GM18909 (cell line): ENCODE data around the gene ZFP42.
"Not testable (repeated sequence)": the region's sequence is repeated elsewhere in the genome, so short reads cannot be mapped to it uniquely, and the experiment has no call there.

Source experiments
- ATAC-seq: cut with Tn5 transposase; IDR thresholded peaks from one replicate; pipeline ENCODE4 v1.9.1; 2021; ENCODE audit warnings: mild to moderate bottlenecking; ENCODE audit not compliant: unreplicated experiment, poor library complexity

Gene ZFP42

DNA sequence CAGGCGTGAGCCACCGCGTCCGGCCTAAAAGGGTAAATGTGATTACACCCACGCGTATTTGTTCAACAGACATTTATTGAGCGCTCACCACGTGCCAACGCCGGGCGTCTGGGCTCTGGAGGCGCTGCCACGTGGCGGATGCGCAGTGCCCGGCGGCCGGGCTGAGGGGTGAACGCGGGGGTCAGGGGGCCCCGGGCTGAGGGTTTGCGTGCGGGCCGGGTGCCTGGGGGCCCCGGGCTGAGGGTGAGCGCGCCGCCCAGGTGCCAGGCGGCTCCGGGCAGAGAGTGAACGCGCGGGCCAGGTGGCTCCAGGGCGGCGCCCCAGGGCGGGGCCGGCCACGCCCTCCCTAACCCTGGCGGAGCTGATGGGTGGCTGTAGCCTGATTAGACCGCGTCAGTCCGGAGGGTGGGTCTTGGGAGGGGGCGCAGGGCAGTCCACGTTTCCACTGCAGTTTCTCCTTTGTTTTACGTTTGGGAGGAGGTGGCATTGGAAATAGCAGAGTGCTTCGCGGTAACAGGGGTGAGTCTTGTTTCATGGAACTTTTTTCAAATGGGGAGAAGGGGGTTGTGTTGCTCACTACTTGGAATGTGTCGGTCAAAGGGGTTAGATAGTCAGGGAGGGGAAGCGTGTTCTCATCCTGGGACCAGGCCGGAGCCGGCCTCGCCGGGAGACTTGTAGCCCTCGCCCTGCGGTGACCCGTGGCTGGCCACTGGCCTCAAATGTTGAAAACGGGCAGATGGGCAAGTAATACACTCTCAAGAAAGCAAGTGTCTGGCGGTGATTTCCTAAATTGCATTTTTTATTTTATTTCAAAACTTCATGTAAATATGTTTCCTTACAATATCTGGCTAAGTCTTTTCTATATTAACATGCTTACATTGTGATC is at the start of gene ZFP42:
Gene ZFP42 (plus strand): TSS at position 450 of the 886 bp plus-strand sequence. CDS start 7,037 bp downstream, outside the sequence.
- no peak for ATAC-seq

DNA sequence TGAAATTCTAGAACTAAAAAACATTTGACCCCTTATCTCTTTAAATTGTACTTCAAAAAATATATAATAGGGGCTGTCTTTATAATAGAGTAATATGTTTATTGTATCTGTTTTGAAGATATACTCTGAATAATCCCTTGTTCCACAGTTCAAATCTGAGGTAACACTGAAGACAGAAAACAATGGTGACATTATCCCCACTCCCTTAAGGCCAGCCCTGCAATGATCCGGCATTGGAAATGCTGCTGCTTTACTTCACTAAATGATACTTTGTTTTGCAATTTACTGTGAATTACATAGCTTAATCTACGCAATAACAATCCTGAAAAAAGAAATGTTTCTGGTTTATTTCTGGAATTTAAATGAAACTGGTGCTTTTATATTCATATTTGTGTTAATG is 34.4 kb upstream of the ZFP42 start:
- ATAC-seq: no peak

DNA sequence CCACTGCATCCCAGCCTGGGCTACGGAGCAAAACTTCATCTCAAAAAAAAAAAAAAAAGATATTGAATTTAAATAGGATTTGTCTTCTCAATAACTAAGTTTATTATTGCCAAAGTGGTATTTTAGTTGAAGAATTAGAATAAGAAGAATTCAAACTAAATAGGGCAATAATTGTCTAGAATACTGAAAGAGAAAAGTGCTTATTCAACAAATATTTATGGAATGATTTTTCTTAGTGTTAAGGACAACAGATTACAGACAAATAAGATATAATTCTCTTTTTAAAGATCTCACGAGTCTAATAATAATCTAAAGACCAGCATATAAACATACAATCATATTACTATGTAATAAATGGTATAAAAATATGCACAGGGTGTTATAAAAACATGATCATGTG is 33.6 kb upstream of the ZFP42 start:
- ATAC-seq: no peak

DNA sequence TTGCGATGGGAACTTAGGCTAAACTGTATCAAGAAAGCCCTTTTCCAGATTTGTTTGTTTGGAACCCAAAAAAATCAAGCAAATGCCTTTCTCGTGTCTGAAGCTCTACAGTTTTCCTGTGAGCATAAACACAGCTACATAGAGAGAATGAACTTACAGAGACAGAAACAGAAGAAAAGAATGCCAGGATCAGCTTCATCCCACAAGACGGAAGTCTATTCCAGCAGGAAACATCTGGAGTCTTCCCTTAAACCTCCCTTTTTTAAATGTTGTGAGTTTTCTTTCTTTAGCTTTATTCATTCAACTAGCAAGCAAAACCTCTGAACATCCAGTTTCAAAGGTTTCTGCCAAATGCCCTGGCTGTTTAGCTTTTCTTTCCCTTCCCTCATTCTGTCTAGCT is 32.6 kb upstream of the ZFP42 start:
- no peak for ATAC-seq

DNA sequence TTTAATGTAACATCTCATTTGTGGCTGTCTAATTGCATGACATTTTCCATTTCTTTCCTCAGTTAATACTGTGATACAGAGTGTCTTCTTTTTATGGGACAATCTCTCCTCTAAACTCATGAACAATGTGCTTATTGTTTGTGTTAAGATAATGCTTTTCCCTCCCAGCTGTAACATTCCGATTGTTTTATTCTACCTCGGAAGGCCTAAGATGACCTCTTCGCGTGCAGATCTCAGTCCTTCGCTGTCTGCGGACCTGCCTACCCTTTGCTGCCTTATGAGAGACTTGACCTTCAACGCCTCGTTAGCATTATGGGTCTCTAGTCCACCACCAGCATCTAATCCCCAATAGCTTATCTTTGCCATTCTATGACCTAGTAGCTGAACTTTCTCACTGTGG is 29.8 kb upstream of the ZFP42 start:
- ATAC-seq: no peak

DNA sequence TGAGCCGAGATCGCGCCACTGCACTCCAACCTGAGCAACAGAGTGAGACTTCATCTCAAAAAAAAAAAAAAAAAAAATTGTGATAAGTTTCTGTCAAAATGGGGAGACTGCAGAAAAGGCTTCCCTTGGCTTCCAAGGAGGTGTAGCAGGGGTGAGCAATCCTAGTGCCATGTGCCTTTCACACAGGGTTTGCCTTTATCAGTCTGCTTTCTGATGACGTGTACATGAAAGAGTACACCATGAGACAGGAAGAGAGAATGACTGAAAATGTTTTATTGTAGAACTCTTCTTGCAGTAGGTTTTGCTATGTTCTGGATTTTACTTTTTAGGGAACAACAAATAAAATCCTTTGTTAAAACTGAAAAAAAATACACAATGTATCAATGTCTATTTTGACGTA is 23.4 kb upstream of the ZFP42 start:
- ATAC-seq: no peak

DNA sequence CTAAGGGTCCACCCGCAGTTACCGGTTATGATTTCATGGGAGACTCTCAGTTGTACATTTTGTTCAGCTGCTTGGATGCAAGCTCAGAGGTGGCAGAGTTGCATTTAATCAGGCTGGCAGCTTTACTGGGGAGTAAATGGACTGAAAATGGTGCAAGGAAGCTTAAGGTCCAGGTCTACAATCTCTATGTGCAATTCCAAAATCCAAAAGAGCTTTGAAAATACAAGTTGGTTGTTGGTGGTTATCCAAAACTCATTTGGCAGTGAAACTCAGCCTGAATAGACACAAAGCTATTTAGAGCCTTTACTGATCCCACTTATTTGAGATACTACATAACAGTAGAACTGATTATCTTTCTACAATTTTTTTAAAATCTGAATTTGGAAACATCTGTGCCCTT is 11.8 kb upstream of the ZFP42 start:
- ATAC-seq: no peak

DNA sequence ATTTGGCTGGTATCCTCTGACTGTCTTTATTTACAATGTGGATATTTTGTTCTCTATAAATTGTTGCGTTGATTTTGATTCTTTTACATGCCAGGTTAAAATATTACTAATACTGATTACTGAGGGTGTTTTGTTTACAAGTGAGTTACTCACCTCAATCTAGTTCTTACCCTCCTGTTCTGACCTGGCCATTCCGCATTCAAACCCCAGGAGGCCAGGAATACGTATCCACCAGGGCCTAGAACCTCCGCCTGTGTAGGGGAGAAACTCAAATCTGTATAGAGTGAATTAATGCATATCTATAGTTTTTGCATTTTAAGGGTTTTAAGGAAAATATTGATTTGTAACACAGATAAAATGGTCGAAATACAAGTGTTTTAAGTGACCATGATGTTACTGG is 2.6 kb upstream of the ZFP42 start:
- no peak for ATAC-seq

DNA sequence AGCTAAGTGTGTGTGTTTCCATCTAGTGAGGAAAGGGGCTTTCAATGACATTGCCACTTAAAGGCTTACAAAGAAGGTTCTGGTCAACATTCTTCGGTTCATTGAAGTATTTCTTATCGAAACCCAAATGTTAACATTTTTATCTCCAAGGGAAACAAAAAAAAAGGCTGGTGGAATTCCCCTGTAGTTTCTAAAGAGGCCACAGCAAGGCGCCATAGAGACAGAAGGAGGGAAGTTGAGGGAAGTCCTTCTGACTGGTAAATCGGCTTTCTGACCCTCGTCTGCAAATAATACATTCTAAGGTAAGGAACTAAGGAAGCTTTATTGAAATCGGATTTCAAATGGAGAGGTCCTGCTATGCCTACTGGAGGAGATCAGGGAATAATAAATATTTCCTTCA is 1.7 kb upstream of the ZFP42 start:
- ATAC-seq: no peak

DNA sequence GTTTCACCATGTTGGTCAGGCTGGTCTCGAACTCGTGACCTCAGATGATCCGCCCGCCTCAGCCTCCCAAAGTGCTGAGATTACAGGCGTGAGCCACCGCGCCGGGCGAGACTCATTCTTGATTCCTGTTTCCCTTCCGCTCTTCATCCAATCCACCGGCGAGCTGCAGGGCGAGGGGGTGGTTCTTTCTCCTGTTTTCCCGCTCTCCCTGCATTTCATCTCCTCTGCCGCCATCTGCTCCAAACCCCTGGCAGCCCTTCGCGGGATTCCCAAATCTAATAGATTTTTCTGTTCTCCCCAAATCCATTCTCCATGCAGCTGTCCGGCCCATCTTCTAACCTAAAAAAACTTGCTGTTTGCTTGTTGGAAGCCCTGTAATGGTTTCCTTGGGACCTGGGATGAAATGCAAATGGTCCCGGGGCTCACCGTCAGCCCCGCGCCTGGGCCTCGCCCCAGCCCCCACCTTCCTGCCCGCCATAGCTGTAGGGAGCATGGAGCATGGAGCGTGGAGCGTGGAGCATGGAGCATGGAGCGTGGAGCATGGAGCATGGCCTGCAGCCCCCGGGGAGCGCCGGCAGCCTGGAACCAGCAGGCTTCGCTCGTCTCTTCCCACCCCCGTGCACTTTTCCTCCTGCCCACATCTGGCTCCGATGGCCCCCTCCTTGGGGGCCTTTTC is 1.1 kb downstream of the ZFP42 start:
- no peak for ATAC-seq

DNA sequence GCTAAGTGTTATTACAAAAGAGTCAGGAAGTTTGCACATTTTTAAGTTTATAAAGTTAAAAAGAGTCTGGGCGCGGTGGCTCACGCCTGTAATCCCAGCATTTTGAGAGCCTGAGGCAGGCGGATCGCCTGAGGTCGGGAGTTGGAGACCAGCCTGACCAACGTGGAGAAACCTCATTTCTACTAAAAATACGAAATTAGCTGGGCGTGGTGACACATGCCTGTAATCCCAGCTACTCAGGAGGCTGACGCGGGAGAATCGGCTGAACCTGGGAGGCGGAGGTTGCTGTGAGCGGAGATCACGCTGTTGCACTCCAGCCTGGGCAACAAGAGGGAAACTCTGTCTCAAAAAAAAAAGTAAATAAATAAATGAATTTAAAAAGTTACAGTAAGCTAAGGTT is 2.4 kb downstream of the ZFP42 start:
- ATAC-seq: not testable (repeated sequence)

DNA sequence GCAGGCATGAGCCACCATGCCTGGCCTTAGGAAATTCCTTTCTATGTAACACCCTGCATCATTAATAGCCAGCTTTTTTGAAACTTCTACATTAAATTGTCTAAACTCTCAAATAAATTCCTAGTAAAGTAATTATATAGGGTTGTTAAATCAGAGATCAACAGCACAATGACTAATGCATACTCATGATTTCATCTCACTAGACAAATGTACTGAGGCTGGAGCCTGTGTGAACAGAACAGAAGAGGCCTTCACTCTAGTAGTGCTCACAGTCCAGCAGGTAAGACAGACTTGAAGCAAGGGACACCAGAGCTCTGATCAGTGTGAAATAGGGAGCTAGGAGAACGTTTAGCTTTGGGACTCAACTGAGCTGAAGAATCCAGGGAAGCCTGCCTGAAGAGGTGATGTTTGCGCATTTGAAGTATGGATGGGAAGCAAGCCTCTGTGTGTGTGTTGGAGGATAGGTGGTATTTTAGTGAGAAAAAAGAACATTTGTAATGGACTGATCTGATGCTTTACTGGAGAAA is 3.9 kb downstream of the ZFP42 start:
- ATAC-seq: no peak

DNA sequence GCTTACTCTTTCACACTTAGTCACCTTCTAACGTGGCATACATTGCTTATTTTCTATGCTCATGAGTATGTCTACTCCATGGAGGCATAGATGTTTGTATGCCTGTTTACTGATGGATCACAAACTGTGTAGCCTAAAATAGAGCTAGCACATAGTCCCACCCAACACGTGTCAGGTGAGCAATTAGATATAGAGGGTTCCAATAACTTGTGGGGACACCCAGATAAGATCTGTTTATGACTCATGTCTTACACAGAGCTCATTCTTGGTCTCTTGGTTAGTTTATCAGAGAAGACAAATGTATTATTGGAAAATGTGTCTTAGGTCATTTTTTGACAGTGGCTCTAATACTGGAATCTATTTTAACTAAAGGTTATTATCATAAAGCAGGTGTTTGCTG is 6.8 kb downstream of the ZFP42 start:
- no peak for ATAC-seq

DNA sequence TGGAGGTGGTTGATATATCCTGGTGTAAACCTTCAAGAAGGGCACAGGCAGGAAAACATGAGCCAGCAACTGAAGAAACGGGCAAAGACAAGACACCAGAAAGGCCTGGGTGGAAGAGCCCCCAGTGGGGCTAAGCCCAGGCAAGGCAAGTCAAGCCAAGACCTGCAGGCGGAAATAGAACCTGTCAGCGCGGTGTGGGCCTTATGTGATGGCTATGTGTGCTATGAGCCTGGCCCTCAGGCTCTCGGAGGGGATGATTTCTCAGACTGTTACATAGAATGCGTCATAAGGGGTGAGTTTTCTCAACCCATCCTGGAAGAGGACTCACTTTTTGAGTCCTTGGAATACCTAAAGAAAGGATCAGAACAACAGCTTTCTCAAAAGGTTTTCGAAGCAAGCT is 7.2 kb downstream of the ZFP42 start:
- ATAC-seq: no peak

DNA sequence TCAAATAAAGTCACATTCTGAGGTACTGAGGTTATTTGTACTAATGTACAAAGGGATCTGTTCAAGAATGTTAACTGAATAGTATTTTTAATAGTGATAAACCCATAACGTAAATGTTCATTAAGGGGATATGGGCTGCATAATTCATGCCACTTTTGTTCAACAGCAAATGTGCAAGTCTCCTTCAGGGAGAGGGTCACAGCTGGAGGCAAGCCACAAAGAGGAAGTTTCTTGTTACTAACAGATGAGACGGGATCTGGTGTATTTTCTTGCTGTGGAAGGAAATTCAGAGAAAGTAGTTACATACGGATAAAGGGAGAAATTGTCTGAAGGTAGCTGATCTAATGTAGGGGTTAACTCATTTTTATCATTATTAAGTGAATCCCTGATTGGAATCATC is 10.0 kb downstream of the ZFP42 start:
- no peak for ATAC-seq

DNA sequence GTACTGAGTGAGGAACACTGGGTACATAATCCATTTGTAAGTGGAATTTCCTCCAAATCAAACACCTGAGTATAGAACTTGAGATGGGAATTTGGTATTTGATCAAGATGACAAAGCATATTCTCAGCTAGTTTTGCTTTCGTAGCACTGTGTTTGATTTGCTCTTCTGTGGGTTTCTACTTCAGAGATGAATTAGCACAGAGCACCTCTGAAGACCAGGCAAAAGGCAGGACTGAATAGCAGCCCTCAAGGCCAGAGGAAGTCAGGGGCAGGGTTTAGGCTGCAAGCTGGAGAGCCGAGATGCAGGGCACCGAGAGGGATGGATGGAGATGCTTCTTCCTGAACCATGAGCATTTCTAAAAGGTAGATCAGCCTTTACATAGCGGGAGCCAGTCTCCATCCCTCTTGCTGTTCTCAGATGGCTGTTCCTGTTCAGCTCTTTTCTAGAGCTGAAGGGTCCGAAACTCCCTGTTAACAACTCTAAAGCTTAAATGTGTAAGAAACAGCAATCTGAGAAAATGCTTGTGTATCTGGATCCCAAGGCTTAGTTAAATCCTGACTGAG is 10.8 kb downstream of the ZFP42 start:
- ATAC-seq: no peak

DNA sequence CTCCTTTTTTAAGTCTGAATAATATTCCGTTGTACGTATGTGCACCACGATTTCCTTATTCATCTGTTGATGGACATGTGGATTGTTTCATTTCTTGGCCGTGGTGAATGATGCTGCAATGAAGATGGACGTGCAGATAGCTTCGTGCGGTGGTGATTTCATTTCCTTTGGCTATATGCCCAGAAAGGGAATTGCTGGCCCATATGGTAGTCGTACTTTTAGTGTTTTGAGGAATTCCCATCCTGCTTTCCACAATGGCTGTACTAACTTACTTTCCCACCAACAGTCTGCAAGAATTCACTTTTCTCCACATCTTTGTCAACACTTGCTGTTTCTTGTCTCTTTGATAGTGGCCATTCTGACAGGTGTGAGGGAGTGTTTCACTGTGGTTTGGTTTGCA is 12.8 kb downstream of the ZFP42 start:
- no peak for ATAC-seq

DNA sequence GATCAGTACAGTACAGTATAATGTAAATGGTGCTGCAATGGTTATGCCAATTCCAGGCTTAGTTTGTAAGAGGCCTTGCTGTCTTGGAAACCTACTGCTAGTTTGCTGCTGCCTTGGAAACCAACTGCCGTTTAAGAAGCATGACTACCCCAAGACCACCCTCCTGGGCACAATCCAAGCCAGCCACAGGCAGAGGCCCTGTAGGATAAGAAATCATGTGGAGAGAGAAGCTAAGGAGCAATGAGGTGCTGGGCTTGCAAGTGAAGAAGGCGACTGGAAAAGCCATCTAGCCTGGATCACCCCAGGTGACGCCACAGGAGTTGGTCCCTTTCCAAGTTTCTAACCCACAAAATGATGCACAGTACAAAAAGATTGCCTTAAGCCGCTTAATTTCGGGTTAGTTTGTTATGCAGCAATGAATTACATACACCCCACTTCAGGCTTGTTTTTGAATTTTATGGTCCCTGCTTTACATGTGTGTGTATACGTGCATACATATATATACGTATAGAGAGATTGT is 16.9 kb downstream of the ZFP42 start:
- no peak for ATAC-seq

DNA sequence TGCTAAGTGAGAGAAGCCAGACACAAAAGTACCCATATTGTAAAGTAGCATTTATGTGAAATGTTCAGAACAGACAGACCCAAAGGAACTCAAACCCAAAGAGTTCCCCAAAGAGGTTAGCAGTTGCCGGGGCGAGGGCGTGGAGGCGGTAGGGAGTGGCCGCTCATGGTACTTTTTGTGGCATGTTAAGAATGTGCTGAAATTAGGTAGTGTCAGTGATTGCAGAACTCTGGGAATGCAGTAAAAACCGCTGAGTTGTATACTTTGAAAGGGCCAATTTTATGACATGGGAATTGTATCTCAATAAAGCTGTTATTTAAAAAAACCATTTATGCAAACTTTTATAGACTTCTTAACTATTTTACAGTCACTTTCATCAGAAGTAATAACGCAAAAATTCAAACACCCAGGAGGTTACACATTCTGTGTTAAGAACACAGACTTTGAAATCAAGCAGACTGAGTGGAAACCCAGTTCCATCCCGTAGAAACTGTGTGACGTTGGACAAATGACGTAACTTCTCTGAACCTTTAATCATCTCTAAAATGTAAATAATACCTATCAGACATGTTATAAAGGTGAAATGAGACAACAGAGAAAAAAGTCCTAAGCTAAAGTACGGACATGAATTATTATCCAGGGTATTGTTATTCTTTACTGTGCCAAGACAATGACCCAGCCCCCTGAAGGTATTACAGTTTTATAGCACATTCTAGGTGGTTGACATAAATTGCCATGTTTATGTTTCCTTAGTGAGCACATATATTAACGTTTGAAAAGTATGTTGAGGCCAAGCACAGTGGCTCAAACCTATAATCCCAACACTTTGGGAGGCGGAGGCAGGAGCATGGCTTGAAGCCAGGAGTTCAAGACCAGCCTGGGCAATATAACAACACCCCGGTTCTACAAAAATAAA is 19.7 kb downstream of the ZFP42 start:
- no peak for ATAC-seq

DNA sequence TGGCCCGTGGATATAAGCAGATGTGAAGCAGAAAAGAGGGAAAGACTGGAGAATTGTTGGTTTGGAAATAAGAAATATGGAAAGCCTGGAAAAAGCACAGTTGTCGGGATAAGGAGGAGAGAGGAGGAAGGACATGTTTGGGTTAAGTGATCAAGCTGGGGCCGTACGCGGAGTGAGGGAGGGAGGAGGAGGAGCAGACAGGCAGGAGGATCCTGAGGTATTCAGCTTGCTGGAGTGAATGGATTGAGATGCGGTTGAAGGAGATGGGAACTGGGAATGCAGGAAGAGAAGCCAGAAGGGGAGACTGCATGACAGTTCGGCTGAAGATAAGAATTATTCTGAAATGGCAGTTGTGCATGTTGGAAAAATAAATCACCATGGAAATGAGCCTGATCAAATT is 21.2 kb downstream of the ZFP42 start:
- ATAC-seq: no peak
